ENCODE data around the gene ARVCF.

GRCh38 chr22:20033045-20033706 is 16.6 kb upstream of the ARVCF start:
- TF ChIP-seq EZH2 (IDR thresholded peaks at IDR 0.05; ENCODE audit: insufficient read depth, poor library complexity, severe bottlenecking), result no peak
- TF ChIP-seq EZH2phosphoT487 (IDR thresholded peaks at IDR 0.05; ENCODE audit: insufficient read depth, low read depth), result no peak
